HG02610 (cell line): ENCODE measurements around the gene TBC1D17.
A peak's percentile ranks its signal among the peaks of the same experiment; 100 is the strongest.

Source experiments
- ATAC-seq: cut with Tn5 transposase; IDR thresholded peaks from one replicate; pipeline ENCODE4 v1.9.1; 2021; ENCODE audit warnings: mild to moderate bottlenecking, moderate library complexity; ENCODE audit not compliant: unreplicated experiment

The TBC1D17 gene

DNA sequence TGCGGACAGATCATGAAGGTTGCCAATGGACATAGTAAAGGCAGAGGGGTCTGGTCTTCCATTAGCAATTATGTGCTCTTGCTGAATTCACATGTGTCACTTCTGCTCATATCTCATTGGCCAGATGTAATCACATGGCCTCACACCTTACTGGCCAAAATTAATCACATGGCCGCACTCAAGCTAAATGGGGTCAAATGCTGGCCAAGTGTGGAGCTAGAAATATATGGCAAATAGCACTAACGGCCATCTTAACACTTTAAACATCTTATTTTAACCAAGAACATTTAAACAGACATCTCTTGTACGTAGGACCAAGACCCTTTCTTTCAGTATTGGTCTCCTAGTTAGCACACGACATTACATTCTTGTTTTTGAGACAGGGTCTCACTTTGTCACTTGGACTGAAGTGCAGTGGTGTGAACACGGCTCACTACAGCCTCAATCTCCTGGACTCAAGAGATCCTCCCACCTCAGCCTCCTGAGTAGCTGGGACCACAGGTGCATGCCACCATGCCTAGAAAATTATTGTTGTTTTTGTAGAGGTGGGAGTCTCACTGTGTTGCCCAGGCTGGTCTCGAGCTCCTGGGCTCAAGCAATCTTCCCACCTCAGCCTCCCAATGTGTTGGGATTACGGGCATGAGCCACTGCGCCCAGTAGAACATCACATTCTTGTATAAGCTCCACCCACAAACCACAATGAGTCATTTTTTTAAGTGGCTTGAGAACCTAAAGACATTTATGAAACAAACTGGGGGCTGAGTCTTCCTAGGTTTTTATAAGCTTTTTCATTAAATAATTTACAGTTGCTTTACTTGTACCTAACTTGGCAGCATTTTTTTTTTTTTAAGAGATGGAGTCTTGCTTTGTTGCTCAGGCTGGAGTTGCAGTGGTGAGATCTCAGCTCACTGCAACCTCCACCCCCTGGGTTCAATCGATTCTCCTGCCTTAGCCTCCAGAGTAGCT, 29.5 kb upstream of the TBC1D17 start:
- ATAC-seq = no peak

DNA sequence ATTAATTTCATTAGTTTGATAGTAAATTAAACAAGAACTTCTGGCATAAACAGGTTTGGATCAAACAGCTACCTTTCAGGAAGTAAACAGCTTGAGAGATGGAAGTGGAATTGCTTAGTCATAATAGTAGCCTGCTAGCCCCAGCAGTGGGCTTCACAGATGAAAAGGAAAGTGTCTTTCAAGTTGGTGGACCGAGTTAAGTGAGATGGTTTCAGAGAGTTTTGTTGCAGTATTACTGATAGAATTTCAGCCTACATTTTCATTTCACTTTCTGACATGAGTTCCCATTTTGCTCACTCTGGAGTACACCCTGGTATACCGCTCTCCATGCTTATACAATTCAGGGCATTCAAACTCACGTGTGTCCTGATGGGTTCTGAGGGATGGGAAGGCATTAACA, 28.6 kb upstream of the TBC1D17 start:
- no peak for ATAC-seq

- ATAC-seq = no peak
Measured at GRCh38 chr19:49849433-49850220, 27.9 kb upstream of the TBC1D17 start.

DNA sequence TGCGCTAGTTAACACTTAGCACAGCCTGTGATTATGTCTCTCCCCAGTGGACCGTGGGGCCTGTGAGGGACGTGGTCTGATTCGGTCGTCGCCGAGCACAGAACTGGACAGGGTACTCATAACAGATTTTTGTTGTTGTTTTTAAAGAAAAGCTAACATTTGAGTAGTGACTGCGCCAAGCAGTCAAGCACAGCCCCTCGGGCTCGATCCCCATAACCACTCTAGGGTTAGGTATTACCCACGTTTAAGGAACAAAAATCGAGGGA, 27.3 kb upstream of the TBC1D17 start:
- ATAC-seq = no peak

- ATAC-seq = peak; percentile 55
Measured at GRCh38 chr19:49850487-49851342, 26.8 kb upstream of the TBC1D17 start, which contains the start of gene PTOV1. PTOV1 (plus strand) TSS chr19:49851159.

DNA sequence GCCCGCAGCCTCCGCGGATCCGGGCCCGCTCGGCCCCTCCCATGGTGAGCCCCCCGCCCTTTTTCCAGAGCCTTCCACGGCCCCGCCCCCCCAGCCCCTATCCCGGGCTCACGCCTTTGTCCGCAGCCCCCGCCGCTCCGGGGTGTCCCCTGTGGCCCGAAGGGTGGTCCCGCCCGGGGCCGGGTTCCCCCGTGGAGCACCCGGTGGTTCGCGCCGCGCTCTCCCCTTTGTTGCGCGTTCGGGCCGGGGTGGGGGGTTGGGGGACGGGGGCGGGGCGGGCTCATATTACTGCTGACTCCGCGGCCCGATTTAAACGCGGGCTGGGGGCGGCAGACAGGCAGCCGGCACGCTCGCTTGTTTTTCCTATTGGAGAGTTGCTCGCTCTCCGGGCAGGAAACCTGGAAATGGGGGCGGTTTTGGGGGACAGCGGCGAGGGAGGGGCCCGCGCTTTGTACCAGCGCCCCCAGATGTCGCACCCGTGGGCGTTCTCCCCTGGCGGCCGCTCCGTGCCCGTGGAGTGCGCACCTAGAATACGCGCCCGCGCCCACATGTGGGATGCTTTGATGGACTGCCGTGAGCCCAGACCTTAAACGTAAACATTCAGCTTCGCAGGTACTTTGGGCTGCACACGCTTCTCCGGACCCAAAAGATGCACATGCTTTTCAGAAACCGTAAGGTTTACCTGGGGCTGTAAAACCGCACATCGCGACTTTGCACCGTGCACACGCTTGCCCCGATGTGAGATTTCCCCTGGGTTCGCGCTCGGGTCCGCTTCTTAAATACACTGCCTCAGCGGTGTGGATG, 25.8 kb upstream of the TBC1D17 start:
- ATAC-seq = peak; percentile 3

GRCh38 chr19:49852631-49853126, 24.8 kb upstream of the TBC1D17 start:
- ATAC-seq = no peak

DNA sequence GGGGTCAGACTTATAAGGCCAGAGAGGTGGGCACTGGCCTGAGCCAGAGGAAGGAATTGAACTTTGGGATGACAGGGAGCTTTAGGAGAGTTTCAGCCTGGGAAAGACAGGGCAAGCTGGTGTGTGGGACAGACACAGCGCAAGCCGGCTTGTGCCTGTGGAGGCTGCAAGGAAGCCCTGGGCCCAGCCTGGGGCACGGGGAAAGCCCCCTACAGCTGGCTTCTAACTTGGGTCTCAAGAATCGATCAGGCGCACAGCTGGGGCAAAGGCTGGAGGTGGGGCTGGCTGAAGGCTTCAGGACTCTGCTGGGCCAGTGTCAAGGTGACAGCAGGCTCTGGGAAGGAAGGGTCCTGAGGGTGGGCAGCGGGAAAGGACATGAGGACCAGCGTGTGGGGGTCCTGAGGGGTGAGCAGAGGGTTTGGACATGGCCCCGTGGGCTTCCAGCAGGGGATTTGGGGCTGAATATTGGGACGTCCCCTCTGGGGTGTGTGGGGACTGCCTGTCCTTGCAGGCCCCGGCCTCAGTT, 23.6 kb upstream of the TBC1D17 start:
- no peak for ATAC-seq

- ATAC-seq = no peak
Measured at GRCh38 chr19:49854378-49855263, 22.9 kb upstream of the TBC1D17 start.

- ATAC-seq = no peak
Measured at GRCh38 chr19:49855277-49855675, 22.2 kb upstream of the TBC1D17 start.

GRCh38 chr19:49855676-49856573, 21.6 kb upstream of the TBC1D17 start:
- no peak for ATAC-seq

- no peak for ATAC-seq
Measured at GRCh38 chr19:49856574-49857021, 20.9 kb upstream of the TBC1D17 start.

DNA sequence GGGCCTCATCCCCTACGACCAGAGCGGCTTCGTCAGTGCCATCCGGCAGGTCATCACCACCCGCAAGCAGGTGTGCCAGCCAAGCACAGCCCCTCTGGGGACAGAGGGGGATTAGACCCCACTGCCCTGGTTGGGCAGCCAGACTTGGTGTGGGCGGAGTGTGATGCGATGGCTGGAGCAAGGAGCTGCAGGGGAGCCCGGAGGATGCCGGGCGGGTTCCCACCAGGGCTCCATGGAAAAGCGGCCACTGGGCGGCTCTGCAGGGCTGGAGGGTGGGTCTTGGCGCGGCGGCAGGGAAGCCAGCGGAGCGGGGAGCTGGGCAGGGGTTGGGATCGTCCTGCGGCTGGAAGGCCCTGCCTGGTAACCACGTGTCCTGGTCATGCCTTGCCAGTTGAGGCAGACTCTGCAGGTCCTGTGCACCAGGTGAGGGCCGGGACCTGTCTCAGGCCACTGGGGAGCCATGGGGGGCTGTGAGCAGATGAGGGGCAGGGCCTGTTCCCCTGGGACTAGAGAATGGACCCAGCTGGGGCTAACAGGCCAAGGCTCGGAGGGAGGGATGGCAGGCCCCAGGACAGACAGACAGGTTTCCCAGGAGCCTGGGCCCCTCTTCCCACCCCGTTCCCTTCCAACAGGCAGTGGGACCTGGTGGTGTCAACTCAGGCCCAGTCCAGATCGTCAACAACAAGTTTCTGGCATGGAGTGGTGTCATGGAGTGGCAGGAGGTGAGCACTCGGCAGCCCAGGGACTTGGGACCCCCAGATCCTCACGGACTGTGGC, 20.3 kb upstream of the TBC1D17 start:
- ATAC-seq = no peak

DNA sequence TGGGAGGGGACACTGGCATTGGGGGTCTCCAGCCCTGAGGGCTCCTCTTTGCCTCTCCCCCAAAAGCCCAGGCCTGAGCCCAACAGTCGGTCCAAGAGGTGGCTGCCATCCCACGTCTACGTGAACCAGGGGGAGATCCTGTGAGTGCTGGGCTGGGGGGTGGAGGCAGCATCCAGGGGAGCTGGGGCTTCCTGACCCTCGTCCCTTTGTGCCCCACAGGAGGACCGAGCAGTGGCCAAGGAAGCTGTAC, 19.7 kb upstream of the TBC1D17 start:
- ATAC-seq = no peak

DNA sequence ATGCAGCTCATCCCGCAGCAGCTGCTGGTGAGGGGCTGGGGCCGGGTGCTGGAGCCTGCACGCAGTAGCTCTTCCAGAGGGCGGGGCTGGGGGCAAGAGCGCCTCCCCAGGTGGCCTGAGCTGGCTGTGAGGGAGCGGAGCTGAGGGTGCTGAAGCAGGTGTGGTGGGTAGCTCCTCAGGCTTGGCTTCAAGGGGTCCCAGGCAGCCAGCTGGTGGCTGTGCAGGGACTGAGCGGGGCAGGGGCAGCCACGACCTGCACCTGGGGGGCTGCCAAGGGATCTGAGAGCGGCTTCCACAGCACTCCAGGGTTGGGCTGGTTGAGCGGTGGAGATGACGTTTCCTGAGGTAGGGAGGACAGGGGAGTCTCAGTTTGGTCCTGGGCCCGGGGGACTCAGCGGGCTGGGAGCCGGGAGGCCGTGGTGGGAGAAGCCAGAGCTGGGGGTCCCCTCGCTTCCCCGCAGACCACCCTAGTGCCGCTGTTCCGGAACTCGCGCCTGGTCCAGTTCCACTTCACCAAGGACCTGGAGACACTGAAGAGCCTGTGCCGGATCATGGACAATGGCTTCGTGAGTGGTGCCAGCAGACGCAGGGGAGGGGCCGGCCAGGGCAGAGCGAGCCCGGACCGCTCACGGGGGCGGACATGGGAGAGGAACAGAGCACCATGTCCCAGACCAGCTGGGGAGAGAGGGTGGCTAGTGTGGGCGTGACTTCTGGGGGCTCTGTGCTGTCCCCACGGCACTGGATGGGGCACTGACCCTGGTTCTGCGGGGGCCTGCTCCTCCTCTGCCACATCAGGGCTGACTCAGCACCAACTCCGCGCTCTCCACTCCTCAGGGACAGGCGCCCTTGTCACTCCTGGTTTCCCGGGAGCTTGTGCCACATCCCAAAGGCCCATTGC, 19.2 kb upstream of the TBC1D17 start:
- no peak for ATAC-seq

GRCh38 chr19:49859682-49860335, 17.7 kb upstream of the TBC1D17 start:
- ATAC-seq = no peak
